Progenitor cell of endocrine pancreas (in vitro differentiated cells): ENCODE measurements around the gene ASTL. TPM values are rescaled to one million over a fixed set of nuclear protein-coding genes. Genes with fewer than 3 reads are reported as not detected.

Experiments
- DNase-seq: peaks from one replicate; pipeline ENCODE4 v3.0.0; 2021; ENCODE audit warnings: low spot score; ENCODE audit not compliant: unreplicated experiment
- H3K27ac Mint-ChIP-seq: 2 replicates; pipeline ENCODE4 v1.8.0; 2021; ENCODE audit warnings: mild to moderate bottlenecking, moderate library complexity, mixed read lengths
- H3K27me3 Mint-ChIP-seq: 2 replicates; pipeline ENCODE4 v1.8.0; 2021; ENCODE audit warnings: mixed read lengths
- H3K36me3 Mint-ChIP-seq: 2 replicates; pipeline ENCODE4 v1.8.0; 2022; ENCODE audit warnings: mixed read lengths; ENCODE audit not compliant: insufficient read depth
- H3K4me1 Mint-ChIP-seq: 2 replicates; pipeline ENCODE4 v1.8.0; 2021; ENCODE audit warnings: low read depth, mixed read lengths
- H3K4me3 Mint-ChIP-seq: 2 replicates; pipeline ENCODE4 v1.8.0; 2021; ENCODE audit warnings: low read depth, mild to moderate bottlenecking, moderate library complexity, mixed read lengths
- H3K9me3 Mint-ChIP-seq: 2 replicates; pipeline ENCODE4 v1.8.0; 2021; ENCODE audit warnings: low read depth, mixed read lengths
- CTCF ChIP-seq: fragments of 200-600 bp; sonication (generic); IDR thresholded peaks from one replicate; pipeline ENCODE4 v1.5.0; 2021; ENCODE audit warnings: antibody characterized with exemption, mild to moderate bottlenecking; ENCODE audit not compliant: unreplicated experiment
- total RNA-seq: library from RNA; stranded (reverse); gene quantifications from 2 replicates; pipeline ENCODE4 v1.2.1, GENCODE V29; 2021

ASTL gene
- total RNA-seq, 1 donor from 2014 or later = 0.29 TPM

- Mint-ChIP-seq H3K4me1 (peaks cover 6% of the 10 kb centered on the region), H3K4me3 (no peak overlapping the region), H3K27ac (no peak overlapping the region), H3K27me3 (peaks cover 36% of the 10 kb centered on the region), H3K36me3 (no peaks in the 10 kb centered on the region), H3K9me3 (no peaks in the 10 kb centered on the region)
- no peak for TF ChIP-seq CTCF
- DNase-seq = no peak
Measured at GRCh38 chr2:96131152-96131812, 7.0 kb downstream of the ASTL start.

- H3K9me3 Mint-ChIP-seq = no peaks in the 10 kb centered on the region
- peaks cover 37% of the 10 kb centered on the region for H3K27me3 Mint-ChIP-seq
- no peak for DNase-seq
- no peak for TF ChIP-seq CTCF
- no peak overlapping the region for H3K4me3 Mint-ChIP-seq
- no peak overlapping the region for H3K27ac Mint-ChIP-seq
- peaks cover 4% of the 10 kb centered on the region for H3K4me1 Mint-ChIP-seq
- H3K36me3 Mint-ChIP-seq = no peaks in the 10 kb centered on the region
Measured at GRCh38 chr2:96130483-96130882, 7.8 kb downstream of the ASTL start.

- Mint-ChIP-seq H3K4me1 (peaks cover 3% of the 10 kb centered on the region), H3K27ac (no peak overlapping the region), H3K27me3 (peaks cover 35% of the 10 kb centered on the region), H3K9me3 (no peaks in the 10 kb centered on the region), H3K36me3 (no peaks in the 10 kb centered on the region), H3K4me3 (no peak overlapping the region)
- TF ChIP-seq CTCF = no peak
- DNase-seq = no peak
Measured at GRCh38 chr2:96129528-96130120, 8.7 kb downstream of the ASTL start.

GRCh38 chr2:96128456-96128855, 9.8 kb downstream of the ASTL start:
- Mint-ChIP-seq H3K4me1 (peaks cover 3% of the 10 kb centered on the region), H3K4me3 (no peak overlapping the region), H3K36me3 (no peaks in the 10 kb centered on the region), H3K27me3 (peaks cover 31% of the 10 kb centered on the region), H3K27ac (no peak overlapping the region), H3K9me3 (no peaks in the 10 kb centered on the region)
- DNase-seq = no peak
- no peak for TF ChIP-seq CTCF

- Mint-ChIP-seq H3K4me3 (no peak overlapping the region), H3K36me3 (no peaks in the 10 kb centered on the region), H3K4me1 (peaks cover 3% of the 10 kb centered on the region), H3K9me3 (no peaks in the 10 kb centered on the region), H3K27ac (no peak overlapping the region), H3K27me3 (peaks cover 40% of the 10 kb centered on the region)
- DNase-seq = no peak
- no peak for TF ChIP-seq CTCF
Measured at GRCh38 chr2:96124406-96125265, 13.7 kb downstream of the ASTL start.
